Endometrial microvascular endothelial cells (primary cell): Measurements from ENCODE around the gene IGDCC3. TPM values are rescaled to one million over a fixed set of nuclear protein-coding genes. Genes with fewer than 3 reads are reported as not detected.

Experiments
- in situ Hi-C: cut with HindIII; loops from 2 replicates; pipeline ENCODE4 v1.10.0; 2017; ENCODE audit warnings: low sequenced_read_pairs, low pct_unique_long_range_greater_than_20kb; ENCODE audit errors: inconsistent ontology term
- total RNA-seq: library from RNA; depleted of rRNA; stranded (reverse); fragments of >200 nt; gene quantifications from one replicate; pipeline ENCODE4 v1.2.3, GENCODE V29; 2015; ENCODE audit errors: inconsistent ontology term

IGDCC3 gene
- not detected for total RNA-seq

DNA sequence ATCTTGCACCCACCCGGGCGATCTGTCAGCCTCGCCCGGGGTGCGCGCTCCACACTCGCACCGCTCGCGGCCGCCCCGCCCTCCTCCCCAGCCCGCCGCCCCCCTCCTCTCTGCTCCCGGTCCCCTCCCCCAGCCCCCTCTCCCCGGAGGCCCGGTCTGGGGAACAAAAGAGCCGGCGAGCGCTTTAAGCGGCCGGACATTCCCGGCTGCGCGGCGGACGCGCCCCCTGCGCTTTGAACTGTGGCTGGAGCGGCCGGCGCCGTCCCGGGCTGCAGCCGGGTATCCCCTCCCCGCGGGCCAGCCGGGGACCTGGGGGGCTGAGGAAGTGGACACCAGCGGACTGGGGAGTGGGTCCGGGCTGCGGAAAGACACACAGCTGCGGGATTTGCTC is at the start of gene IGDCC3:
Gene IGDCC3 (minus strand): TSS at position 27 of the 391 bp plus-strand sequence. CDS start 214 bp downstream, outside the sequence.
- in situ Hi-C loops, result no loop called here

DNA sequence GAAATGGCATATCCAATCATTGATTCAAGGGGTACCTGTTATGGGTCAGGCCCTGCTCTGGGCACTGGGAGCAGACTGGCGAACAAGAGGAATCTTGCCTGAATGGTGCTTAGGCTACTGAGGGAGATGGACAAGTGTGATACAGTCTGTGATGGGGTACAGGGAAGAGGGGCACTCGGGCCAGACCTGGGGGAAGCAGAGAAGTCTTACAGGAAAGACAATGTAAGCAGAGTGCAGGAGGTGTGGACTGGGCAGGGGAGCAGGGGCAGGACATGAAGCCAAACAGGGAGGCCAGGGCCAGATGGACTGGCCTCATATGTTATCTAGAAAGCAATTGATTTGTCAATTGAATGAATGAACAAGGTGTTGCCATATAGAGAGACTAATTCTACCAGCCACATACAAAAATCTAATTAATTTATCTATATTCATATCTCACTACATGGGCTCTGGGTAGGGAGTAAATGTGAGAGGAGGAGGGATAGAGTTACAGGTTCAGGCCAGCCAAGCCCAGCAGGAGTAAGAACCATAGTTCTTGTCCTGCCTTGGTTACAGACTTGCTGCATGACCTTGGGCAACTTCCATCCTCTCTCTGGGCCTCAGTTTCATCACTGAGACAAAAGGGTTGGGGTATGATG is 48.5 kb upstream of the IGDCC3 start:
- in situ Hi-C loops, result no loop called here

DNA sequence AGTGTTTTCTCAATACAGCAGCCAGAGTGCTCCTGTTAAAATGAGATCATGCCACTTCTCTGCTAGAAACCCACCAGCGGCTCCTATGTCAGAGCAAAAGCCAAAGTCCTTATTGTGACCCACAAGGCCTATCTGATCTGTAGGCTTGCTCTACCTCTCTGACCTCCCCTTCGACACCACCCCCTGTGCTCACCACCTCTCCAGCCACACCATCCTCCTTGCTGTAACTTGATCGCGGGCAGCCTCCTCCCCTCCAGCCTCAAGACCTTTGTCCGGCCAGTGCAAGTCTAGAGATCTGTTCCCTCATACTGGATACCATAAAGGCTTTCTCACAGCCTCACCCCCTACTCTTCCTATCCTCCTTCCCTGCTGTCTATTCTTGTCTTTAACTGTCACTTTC is 46.9 kb upstream of the IGDCC3 start:
- in situ Hi-C loops, result no loop called here

DNA sequence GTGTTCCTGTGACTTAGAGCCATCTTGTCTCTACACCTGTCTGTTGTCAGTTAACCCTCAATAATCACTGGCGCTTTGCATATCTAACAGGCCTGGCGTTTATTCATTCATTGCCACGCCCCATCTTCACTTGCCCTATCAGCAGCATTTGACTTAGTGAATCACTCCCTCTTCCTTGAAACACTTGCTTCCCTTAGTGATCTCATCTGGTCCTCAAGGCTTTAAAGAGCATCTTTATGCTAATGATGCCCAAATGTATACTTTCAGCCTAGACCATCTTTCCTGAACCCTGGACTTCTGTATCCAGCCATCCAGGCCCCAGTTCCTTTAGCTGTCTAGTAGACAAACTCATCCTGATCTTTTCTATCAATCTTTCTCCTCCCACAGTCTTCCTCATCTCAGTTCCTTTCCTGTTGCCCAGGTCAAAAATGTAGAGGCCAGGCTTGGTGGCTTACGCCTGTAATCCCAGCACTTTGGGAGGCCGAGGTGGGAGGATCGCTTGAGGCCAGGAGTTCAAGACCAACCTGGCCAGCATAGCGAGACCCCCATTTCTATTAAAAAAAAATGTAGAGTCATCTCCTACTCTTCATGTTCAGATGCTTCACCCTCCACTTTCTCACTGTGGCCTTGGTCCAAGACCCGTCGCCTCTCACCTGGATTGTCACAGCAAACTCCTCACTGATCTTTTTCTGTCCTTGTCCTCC is 46.3 kb upstream of the IGDCC3 start:
- in situ Hi-C loops, result no loop called here

DNA sequence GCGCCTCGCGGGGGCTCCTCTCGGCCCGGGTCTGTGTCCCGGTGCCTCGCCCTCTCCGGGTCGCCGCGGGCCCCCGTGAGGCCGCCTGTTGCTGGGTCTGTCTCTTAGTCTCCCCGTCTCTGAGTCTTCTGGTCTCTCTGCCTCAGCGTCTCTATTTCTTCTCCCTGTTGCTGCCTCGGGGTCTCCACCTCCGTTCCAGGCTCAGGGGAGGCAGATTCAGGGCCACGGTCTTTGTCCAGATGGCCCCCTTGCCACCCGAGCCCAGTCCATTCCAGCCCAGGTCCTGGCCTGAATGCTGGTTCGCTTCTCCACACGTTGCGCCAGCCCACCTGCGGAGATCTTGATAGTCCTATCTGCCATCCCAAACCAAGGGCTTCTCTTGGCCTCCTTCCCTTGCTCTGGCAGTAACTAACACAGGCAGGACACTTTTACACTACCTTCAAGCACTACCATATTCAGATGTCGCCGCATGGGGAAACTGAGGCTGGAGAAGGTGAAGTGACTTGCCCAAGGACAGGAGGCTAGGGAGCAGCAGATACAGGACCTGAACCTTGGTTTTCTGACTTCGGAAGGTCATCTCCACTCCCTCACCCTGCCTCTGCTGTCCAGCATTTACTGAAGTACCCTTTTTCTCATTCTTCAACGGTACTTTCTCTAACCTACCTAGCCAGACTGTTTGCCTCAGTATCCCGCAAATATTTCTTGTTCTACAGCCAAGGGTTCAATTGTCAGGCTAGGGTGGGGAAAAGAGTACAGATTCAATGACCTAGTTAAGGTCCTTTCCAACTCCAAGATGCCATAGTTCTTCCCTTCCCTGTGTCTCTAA is 45.6 kb upstream of the IGDCC3 start:
- in situ Hi-C loops, result no loop called here

DNA sequence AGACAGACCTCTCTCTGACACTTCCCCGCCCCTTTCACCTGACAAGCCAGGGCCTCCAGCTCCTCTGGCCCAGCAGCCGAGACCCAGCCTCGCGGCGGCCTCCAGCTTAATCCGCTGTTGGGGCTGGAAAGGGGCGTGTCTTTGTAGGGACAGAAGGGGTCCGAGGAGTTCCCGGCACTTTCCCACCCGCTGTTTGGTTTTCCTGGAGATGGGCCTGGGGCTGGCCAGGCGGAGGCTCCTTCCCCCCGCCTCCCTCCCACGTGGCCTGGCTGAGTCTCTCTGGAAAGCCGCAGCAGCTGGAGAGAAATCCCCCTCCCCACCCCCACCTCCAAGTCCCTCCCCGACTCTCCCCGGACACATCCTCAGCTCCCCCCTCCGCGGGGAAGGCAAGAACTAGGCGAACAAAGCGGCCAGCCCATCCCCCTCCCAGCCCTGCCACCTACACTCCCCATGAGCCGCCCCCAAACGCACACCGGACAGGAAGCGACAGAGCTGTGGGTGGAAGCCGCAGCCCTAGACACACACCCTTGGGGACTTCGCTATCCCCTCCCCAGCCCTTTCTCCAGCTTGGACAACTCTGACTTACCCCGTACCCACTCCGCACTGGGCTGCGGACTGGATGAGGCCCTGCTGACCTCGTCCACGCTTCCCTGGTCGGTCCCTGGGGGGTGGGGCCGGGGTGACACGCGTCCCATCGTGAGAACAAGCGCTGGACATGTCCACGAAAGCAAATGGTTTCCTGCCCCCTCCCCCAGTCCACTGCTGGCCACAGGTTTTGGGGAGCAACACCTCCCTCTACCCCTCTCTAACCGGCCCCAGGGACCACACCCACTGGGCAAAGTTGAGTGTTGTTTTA is 43.8 kb upstream of the IGDCC3 start:
- in situ Hi-C loops, result no loop called here

DNA sequence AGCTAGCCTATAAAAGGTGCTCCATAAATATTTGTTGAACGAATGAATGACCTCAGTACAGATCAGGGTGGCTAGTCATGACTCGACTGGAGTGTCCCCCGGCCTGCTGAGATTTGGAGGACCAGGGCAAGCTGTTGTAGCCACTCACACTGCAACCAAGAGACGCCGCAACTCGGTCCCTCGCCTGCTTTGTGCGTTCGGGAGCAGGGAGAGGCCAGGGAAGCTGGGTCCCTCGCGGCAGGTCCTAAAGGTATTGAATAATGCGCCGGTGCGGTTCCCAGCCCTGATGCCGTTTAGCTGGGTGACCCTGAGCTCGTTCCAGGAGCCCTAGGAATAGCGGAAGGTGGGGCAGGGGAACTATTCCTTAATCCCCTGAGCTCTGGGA is 43.2 kb upstream of the IGDCC3 start:
- in situ Hi-C loops, result no loop called here

DNA sequence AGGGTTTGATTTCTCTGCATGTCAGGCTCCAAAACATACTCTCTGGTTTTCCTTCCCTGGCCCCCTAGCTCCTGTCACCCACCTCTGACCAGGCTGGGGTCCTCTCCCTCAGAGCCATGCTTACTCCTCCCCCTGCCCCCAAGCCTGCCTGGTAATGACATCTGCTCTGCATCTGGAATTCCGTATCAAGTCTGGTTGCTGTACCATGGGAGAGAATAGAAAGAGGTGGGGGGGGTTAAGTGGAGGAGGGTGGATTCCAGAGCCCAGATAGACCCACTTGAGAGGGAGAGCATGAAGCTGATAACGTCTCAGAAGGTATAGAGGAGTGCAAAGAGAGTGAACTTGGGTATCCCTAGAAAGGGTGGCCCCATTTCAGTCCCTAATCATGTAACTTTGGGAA is 40.8 kb upstream of the IGDCC3 start:
- in situ Hi-C loops, result no loop called here

DNA sequence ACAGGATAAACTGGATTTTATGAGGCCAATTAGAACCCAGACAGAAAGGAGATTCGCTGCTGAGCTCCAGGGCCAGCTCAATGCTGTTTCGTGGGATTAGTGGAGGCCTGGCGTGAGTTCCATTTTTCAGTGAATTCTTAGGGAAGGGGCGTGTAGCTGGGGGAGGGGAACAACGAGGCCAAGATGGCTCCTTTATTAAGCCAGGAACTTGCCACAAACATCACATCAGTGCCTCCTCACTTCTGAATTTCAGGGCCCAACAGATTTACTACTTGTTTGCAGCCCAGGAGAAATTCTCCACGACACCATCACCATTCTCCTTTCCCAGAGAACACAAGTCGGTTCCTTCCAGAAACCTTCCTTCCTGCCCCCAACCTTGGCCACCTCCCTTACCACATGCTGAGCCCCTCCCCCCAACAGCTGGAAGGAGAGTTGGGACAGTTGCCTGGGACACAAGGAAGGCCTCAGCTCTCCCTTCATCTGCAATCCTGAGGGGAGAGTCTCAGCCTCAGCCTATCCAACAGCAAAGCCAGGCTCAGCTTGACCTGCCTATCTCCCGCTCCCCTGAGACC is 39.1 kb upstream of the IGDCC3 start:
- in situ Hi-C loops, result no loop called here

DNA sequence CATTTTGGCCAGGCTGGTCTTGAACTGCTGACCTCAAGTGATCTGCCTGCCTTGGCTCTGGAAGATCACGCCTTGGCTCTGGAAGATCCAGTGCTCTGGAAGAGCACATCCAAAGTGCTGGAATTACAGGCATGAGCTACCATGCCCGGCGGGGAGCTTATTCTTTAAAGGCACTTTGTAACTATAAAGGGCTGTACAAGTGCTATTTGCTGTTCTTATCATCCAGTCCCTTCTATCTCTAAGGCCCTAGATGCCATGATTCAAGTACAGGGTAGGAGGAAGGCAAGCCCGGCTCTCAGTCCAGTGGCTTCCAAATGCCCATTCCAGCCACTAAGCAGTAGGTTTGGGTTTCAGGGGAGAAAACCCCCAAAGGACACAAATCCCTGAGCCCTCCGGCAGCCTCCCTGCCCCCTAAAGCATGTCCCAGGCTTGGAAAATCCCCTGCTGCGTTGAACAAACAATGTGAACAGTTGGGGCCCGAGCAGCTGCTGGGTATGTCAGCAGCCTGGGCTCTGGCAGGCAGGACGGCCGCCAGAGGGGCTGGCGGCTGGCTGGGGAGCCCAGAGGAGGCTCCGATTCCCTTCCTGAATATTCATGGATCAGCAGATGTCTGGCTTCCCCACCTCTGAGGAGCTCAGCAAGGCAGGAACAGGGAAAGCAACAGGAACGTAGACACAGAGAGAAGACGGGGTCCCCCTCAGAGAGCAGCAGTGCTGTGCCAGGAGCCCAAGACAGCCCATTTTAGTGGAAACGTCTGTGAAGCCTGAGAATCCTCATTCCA is 37.2 kb upstream of the IGDCC3 start:
- in situ Hi-C loops, result no loop called here

DNA sequence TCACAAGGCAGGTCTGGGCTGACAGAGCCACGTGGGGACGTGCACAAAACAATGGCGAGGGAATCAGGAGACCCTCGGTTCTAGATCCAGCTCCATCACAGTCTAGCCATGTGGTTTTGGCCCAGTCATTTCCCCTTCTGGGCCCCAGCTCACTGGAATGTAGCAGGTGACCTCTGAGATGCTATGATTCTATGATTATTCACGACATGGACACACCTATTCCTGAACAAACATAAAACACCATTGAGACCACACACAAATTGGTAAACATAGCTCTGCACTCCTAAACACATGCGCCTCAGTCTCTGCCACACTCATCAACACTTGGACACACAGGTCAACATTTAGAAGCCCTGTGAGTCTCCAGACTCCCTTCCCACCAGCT is 36.0 kb upstream of the IGDCC3 start:
- in situ Hi-C loops, result no loop called here

DNA sequence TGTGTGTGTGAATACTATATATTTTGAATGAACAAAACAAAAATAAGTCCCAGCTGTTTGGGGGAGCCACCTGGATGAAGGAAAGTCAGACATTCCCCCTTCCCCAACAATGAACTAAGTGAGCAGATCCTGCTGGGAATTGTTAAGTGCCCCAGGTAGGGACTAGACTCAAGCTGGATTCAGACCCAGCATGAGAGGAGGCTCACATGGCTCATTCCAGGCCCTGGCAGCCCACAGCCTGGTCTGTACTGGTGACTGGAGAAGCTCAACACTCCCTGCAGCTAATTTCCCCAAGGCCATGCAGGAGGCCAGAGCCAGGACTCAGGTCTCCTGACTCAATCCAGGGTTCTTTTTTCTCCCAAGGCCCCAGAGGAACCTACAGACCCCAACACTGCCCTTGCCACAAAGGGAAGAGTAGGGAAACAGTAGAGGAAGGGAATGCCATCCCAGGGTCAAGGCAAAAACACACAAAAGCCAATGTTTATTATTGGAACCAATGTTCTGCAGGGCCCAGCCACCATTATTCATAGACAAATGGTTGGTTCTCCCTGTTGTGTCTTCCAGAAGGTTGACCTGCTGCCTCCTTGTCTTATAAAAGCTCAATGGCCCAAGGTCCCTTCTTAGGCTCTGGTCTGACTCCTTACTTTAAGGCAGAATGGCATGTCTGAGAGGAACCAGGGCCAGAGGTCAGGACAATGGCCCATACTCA is 35.4 kb upstream of the IGDCC3 start:
- in situ Hi-C loops, result no loop called here

DNA sequence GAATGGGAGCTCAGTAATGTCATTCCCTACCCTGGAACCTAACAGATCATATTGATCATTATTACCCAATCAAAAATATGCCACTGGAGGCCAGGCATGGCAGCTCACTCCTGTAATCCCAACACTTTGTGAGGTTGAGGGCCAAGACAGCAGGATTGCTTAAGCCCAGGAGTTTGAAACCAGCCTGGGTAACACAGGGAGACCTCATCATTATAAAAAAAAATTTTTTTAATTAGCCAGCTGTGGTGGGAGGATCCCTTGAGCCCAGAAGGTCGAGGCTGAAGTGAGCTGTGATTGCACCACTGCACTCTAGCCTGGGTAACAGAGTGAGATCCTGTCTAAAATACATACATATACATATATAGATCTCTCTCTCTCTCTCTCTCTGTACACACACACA is 34.8 kb upstream of the IGDCC3 start:
- in situ Hi-C loops, result no loop called here

DNA sequence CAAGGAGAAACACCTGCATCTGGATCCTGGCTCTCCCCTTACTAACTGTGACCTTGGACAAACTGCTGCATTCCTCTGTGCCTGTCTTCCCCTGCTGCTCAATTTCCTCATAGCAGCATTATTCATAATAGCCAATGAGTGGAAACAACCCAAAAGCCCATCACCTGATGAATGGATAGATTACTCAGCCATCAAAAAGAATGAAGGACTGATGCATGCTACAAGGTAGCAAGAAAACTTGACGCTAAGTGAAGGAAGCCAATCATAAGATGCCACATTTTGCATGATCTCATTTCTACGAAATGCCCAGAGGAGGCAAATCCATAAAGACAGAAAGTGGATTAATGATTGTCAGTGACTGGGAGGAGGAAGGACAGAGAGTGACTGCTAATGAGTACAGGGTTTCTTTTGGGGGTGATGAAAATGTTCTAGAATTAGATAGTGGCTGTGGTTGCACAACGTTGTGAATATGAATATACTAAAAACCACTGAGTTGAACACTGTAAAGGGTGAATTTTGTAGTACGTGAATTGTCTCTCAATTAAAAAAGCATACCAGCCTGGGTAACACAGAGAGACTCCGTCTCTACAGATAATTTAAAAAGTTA is 33.8 kb upstream of the IGDCC3 start:
- in situ Hi-C loops, result no loop called here

DNA sequence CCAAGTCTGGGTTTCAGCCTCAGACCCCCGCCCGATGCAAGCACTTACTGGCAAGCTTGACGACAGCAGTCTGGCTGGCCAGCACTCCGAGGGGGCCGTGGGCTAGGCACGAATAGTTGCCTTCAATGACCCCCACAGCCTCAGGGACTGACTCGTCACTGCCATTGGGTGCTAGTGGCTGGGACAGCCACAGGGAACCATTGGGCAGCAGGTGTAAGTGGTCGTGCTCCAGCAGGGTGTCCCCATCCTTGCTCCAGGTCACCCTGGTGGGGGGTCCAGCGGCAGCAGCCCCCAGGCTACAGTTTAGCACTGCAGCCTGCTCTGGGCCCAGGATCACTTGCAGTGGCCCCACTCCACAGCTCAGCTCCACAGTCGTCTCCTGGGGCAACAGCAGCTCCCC is 33.2 kb upstream of the IGDCC3 start:
- in situ Hi-C loops, result no loop called here

DNA sequence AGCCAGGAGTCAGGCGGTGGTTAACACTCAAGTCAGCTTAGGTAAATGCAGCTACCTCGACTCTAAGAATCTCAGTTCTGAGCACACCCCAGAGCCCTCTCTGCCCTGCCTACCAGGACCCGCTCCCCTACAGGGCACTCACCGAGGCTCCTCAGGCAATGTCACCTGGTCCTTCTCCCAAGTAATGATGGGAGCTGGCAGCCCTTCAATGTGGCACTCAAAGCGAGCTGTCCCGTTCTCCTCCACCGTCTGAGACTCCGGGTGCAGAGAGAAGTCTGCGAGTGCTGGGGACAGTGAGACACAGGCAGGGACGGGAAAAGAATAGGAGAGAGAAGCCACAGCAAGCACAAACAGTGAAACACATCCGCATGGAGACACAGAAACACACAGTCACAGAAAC is 32.2 kb upstream of the IGDCC3 start:
- in situ Hi-C loops, result no loop called here

DNA sequence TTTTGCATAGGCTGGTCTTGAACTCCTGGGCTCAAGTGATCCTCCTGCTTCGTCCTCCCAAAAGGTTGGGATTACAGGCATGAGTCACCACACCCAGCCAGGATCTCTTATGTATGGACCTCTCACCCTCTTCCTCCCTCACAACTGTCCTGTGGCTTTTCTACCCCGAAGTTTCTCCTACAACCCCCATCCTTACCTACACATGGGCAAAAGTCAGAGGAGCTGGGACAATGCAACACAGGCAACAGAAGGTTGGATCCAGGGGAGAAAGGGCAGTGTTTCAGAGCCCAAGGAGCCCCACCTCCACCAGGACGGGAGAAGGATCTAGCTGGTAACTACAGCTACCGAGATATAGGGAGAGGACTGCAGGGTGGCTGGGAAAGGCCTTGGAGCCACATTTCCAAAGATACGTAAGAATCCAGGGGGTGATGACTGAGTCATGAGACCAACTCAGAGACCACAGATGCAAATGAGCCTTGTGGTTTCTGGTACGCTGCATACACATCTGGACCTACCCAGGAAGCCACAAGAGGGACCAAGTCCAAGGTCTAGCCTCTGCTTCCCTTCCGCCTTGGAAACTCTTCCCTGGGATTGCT is 31.3 kb upstream of the IGDCC3 start:
- in situ Hi-C loops, result no loop called here
